Epithelial cell of prostate (primary cell): Measurements from ENCODE around the gene TMEM131L.
"Not testable (repeated sequence)": the region's sequence is repeated elsewhere in the genome, so short reads cannot be mapped to it uniquely, and the experiment has no call there.

Experiments used
- DNase-seq: peaks from one replicate; pipeline ENCODE4 v3.0.0-alpha.2; 2011; ENCODE audit warnings: low read depth, low spot score
- H3K27ac ChIP-seq: fragments of 450-650 bp; 2 replicates; pipeline ENCODE4 v1.5.1; 2017; ENCODE audit warnings: mild to moderate bottlenecking

TMEM131L gene

GRCh38 chr4:153566631-153567150 is 100.5 kb downstream of the TMEM131L start:
- no peak for DNase-seq
- H3K27ac ChIP-seq: no peak overlapping the region

DNA sequence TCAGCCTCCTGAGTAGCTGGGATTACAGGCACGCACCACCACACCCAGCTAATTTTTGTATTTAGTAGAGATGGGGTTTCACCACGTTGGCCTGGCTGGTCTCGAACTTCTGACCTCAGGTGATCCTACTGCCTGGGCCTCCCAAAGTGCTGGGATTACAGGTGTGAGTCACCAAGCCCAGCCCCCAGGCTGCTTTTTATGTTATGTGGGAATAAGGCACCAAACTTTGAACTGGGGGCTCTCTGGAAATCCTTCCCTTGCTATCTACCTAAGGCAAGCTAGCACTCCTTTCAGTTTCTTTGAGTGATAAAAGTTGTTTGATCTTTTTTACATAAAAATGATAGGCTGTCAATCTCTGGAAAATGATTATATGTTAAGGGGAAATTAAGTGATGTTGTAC is 101.5 kb downstream of the TMEM131L start:
- DNase-seq, H3K27ac ChIP-seq: not testable (repeated sequence)

GRCh38 chr4:153570228-153570973 is 104.2 kb downstream of the TMEM131L start:
- no peak for DNase-seq
- no peak overlapping the region for H3K27ac ChIP-seq

DNA sequence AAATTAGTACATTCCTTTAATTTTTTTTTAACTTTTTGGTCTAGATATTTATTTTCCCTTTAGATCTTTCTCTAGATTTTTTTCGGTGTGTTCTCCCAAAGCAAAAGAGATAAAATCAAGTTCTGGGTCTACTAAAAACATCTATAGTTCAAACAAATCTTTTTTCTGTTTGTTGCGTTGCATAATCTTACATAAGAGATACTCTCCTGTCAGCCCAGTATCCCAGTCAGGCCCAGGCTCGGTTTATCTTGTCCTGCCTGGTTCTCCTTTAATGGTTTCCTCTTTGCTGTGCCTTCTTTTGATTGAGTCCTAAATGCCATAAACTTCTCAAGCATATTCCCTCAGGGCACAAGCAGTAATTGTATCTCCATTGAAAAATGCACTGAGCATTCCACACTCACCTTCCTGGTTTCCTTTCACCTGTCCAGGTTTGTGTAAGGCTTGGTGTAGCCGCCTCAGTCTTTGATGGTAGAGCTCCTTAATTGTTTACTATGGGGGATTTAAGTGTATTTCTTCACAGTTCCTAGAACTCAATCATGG is 104.9 kb downstream of the TMEM131L start:
- DNase-seq: no peak
- H3K27ac ChIP-seq: no peak overlapping the region

- no peak for DNase-seq
- no peak overlapping the region for H3K27ac ChIP-seq
Observed at GRCh38 chr4:153572609-153573008, 106.4 kb downstream of the TMEM131L start.

GRCh38 chr4:153573221-153573620 is 107.1 kb downstream of the TMEM131L start:
- no peak for DNase-seq
- no peak overlapping the region for H3K27ac ChIP-seq

DNA sequence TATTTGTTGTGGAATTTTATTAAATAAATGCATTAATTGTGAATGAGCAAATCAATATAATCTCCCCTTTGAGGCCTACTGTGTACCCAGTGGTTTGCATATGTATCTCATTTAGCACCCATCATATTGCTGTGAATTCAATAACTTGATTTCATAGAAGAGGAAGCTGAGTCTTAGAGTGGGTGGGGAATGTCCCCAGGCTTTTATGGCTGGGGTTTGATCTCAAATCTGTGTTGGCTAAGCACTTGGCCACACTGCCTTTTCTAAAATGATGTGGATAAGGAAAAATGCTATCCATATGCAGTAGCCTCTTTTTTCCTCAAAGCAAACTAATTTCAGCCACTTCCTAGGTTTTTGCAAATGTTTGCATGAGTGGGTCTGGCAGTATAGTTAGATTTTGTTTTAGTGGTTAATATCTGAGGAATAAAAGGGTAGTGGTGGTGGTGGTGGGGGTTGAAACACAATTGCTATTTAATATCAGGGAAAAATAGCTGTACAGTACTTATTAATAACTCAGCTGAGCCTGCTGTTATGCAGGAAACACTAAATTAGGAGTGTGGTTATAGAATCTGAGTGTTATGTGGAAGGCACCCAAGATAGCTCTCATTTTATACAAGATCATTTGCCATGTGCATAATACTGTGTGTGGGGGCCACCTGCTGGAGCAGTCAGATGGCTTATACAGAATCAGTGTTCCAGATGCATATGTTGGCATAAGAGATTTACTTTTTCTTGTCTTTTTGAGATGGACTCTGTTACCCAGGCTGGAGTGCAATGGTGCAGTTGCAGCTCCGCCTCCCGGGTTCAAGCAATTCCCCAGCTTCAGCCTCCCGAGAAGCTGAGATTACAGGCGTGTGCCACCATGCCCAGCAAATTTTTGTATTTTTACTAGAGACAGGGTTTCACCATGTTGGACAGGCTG is 108.0 kb downstream of the TMEM131L start:
- DNase-seq: no peak
- no peak overlapping the region for H3K27ac ChIP-seq

- H3K27ac ChIP-seq: no peak overlapping the region
- DNase-seq: no peak
Observed at GRCh38 chr4:153576443-153576774, 110.2 kb downstream of the TMEM131L start.

DNA sequence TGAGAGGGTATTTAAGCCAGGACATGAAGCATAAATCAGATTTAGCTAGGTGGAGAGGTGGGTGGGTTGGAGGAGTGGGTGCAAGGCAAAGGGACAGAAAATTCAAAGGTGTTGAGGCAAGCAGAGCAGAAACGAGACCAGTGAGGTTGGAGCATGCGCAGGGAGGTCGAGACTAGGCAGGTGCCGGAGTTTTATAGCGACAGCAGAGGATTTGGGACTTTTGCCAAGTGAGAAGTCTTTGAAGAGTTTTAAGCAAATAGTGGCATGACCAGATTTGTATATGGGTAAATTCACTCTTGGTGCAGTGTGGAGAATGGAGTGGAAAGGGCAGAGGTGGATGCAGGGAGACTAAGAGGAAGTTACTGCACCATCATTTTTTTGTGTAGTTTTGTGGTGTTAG is 110.9 kb downstream of the TMEM131L start:
- no peak for DNase-seq
- H3K27ac ChIP-seq: no peak overlapping the region

DNA sequence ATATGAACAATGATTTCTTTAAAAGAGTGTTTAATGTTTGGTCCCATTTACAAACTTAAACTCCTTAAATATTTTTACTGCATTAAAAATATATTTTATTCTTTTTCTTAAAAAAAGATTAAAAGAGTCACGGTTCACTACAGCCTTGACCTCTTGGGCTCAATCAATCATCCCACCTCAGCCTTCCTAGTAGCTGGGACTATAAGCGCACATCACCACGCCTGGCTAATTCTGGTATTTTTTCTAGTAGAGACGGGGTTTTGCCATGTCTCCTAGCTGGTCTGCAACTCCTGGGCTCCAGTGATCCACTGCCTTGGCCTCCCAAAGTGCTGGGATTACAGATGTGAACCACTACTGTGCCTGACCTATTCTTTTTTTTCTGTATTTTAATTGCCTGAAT is 113.2 kb downstream of the TMEM131L start:
- no peak for DNase-seq
- no peak overlapping the region for H3K27ac ChIP-seq

DNA sequence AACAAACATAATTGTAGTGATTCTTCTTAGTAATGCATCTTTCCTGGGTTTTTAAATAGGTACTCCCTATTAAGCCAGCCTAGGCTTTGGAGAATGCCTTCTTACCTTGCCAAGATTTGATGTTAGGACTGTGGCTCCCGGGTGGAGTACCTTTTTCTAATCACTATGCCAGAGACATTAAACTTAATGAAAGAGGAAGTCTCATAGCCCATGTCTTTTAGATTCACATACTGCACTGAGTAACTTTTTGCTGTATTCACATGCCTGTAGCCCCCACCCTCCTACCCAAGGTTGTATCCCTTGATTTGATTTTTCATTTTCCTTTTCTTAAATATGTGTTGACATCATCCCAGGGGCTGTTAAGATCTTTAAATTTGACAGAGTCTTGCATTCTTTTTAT is 113.7 kb downstream of the TMEM131L start:
- H3K27ac ChIP-seq: no peak overlapping the region
- DNase-seq: no peak

DNA sequence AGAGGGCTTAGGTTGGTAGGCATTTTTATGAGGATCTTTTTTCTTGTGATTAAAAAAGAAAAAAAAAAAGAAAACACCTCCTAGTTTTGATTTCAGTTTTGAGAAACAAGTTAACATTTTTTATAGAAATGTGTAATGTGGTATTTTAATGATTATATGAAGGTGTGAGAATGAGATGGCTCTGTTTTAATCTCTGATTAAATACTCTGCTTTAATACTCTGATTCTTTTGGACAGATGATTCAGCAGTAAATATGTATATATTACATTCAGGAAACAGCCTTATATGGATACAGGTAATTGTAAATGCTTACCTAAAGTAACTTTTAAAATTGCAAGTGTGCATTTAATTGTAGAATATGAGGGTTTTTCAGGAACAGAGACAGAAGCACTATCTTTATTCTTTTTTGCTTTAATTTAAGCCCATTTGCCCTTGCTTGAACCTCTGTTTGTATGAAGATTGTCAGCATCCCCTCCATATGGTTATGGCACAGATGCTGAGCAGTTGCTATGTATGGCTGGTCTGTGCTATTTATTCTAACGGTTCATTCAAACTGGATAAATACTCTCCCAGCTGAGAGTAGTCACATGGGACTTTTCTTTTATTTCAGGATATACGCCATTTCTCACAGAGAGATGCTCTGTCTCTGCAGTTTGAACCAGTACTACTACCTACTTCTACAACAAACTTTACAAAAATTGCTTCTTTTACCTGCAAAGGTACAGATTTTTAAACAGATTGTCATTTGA is 117.0 kb downstream of the TMEM131L start:
- H3K27ac ChIP-seq: no peak overlapping the region
- DNase-seq: no peak

- H3K27ac ChIP-seq: no peak overlapping the region
- DNase-seq: no peak
Observed at GRCh38 chr4:153585026-153585425, 118.9 kb downstream of the TMEM131L start.

DNA sequence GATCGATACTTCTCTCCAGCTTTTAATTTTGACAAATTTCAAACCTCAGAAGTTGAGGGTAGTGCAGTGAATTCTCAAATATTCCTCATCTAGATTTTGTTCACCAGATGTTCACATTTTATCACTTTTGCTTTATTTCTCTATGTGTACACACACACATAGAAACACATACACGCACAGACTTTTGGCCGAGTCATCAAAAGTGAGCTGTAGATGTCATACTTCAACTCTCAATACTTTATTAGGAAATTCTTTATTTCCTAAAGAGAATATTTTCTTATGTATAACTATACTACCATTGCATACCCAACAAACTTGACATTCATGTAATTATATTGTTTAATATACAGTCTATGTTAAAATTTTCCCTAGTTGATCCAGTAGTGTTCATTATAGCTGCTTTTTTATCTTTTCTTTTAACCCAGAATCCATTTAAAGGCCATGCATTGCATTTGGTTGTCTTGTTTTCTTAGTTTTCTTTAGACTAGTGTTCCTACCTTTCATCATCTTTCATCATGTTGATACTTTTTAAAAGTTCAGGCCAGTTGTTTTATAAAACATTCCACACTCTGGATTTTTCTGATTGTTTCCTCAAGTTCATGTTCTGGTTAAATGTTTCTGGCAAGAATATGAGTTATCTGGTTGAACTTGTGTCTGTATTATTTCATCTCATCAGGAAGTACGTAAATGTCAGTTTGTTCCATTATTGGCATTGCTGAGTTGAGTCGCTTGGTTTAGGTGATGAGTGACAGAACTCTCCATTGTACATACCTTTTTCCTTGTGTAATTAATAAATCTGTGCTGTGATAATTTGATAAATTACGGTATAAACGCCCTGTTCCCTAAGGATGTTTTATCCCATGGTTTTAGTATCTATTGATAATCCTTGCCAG is 123.8 kb downstream of the TMEM131L start:
- no peak for DNase-seq
- no peak overlapping the region for H3K27ac ChIP-seq

DNA sequence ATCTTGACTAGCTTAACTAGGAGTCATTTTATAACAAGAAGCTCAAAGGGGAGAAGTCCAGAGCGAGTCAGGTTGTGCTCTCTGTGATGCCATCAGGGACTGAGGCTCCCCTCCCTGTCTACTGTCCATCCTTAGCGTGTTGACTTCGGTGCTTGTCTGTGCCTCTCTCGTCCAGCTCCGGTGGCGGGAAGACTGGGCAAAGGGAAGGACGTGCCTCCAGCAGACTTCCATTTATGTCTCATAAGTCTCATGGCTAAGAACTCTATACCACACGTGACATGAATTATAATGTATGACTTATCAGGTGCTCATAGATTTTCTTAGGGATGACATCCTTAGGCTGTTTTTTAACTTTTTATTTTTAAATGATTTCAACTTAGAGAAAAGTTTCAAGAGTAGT is 125.3 kb downstream of the TMEM131L start:
- H3K27ac ChIP-seq: no peak overlapping the region
- no peak for DNase-seq

DNA sequence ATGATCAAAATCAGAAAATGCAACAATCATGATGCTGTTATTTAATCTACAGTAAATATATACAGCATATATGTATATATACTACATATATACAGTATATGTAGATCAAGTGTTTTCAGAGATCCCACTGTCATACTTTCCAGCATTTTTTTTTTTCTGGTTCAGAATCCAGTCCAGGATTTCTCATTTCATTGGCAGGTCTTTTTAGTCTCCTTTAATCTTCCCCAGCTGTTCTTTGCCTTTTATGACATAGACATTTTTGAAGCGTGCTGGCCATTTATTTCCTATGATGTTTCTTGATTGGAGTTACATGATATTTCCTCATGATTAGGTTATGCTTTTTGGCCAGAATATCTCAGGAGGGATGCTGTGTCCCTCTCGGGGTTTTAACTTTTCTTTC is 125.9 kb downstream of the TMEM131L start:
- no peak overlapping the region for H3K27ac ChIP-seq
- no peak for DNase-seq

DNA sequence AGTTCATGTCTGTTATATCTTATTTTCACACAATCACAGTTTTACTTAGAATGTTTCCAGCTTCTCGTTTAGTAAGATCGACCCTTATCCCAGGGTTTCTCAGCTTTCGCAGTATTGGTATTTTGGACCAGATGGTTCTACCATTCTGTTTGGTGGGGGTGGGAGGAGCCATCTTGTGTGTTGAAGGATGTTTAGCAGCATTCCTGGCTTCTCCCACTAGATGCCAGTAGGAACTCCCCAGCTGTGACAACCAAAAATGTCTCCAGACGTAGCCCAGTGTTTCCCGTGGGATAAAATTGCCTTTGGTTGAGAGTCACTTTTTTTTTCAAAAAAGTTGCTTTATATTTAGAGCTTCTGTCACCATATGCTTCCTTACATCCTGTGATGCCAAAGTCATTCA is 127.0 kb downstream of the TMEM131L start:
- DNase-seq: no peak
- no peak overlapping the region for H3K27ac ChIP-seq

DNA sequence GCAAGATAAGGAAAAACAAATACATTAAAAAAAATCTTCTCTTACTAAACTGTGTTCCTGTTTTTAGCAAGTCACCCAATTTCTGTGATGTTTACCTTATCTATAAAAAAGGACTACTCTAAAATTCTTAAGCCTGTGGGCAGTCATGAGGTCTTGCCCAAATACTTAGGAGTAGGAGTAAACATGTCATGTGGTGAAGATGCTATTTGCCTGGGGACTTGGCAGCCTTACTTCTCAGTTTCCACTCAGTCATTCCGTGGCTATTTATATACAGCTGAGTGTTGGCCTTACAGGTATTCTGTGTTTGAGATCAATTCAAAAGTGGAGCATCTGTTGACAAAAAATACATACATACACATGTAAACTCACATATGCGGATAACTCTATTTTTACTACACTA is 128.1 kb downstream of the TMEM131L start:
- no peak overlapping the region for H3K27ac ChIP-seq
- peak; percentile 29 for DNase-seq

DNA sequence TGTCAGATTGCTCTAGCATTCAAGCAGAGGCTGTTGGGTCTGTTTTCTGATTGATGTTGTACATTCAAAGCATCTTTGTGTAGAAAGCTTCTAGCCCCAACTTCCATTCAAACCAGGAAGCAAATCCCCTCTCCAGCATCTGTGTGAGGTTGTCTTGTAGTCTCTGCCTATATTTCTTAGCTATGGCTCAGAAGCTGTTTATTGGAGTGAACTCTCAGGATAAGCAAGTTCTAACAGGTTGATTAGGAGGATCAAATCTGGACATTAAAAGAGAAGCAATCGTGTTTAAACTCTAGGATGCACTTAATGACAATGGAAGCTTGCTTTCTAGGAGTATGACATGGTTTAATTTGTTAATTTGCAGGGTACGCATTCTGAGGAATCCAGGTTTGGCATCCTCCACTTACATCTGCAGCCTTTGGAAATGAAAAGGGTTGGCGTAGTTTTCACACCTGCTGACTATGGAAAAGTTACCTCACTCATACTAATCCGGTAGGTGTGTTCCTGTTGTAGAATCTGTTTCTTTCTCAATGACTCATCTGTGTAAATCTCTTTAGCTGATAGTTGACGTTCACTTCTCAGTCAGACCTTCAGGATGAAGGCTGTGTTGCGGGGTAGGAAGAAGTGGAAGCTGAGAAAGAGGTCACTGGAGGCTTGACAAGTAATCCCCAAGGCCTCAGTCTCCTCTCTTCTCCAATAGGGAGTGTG is 129.9 kb downstream of the TMEM131L start:
- DNase-seq: peak; percentile 14
- H3K27ac ChIP-seq: no peak overlapping the region
